GM13976 (cell line): ENCODE data around the gene EEFSEC.

ENCODE experiments used
- DNase-seq: peaks from one replicate; pipeline ENCODE4 v3.0.0; 2012; ENCODE audit warnings: low spot score
- CTCF ChIP-seq: IDR thresholded peaks from 2 replicates; pipeline ENCODE4 v1.5.1; 2012; ENCODE audit warnings: borderline replicate concordance, mild to moderate bottlenecking; ENCODE audit not compliant: insufficient read depth; ENCODE audit errors: extremely low read depth, missing control alignments, control extremely low read depth
- in situ Hi-C: fragments of 300-500 bp; cut with MboI; formaldehyde crosslinking; loops from one replicate; pipeline ENCODE4 v1.12.0; 2022; ENCODE audit warnings: low sequenced_read_pairs, mixed read lengths, inconsistent platforms; ENCODE audit not compliant: unreplicated experiment

The EEFSEC gene

GRCh38 chr3:128442070-128442469, 288.8 kb downstream of the EEFSEC start:
- DNase-seq = no peak
- in situ Hi-C loops = no loop called here
- TF ChIP-seq CTCF = no peak

- no peak for TF ChIP-seq CTCF
- in situ Hi-C loops = no loop called here
- no peak for DNase-seq
These were observed 289.7 kb downstream of the EEFSEC start for GRCh38 chr3:128442949-128443348.

- TF ChIP-seq CTCF = no peak
- in situ Hi-C loops = no loop called here
- no peak for DNase-seq
These were observed 290.5 kb downstream of the EEFSEC start for GRCh38 chr3:128443771-128444170.

GRCh38 chr3:128445357-128445756, 292.1 kb downstream of the EEFSEC start:
- in situ Hi-C loops = no loop called here
- no peak for TF ChIP-seq CTCF
- DNase-seq = no peak

- DNase-seq = no peak
- no peak for TF ChIP-seq CTCF
- in situ Hi-C loops = no loop called here
These were observed 293.5 kb downstream of the EEFSEC start for GRCh38 chr3:128446821-128447220.

- in situ Hi-C loops = no loop called here
- TF ChIP-seq CTCF = no peak
- DNase-seq = no peak
These were observed 294.3 kb downstream of the EEFSEC start for GRCh38 chr3:128447561-128448013.

- TF ChIP-seq CTCF = no peak
- in situ Hi-C loops = no loop called here
- DNase-seq = no peak
These were observed 295.2 kb downstream of the EEFSEC start for GRCh38 chr3:128448491-128448890.
